HEK293T (cell line): ENCODE results near the gene GON4L.
"Not testable (repeated sequence)": the region's sequence is repeated elsewhere in the genome, so short reads cannot be mapped to it uniquely, and the experiment has no call there.

ENCODE experiments used
- CTCF ChIA-PET: fragments of 350-600 bp; formaldehyde crosslinking; extraction: SDS; loops from one replicate; lab custom pipeline; 2021; ENCODE audit warnings: antibody characterized with exemption, inconsistent platforms; lab: Yijun Ruan, JAX
- POLR2A ChIA-PET: fragments of 350-600 bp; formaldehyde crosslinking; extraction: SDS; loops from one replicate; lab custom pipeline; 2020; ENCODE audit warnings: antibody characterized with exemption, inconsistent platforms; lab: Yijun Ruan, JAX
- DNase-seq: peaks from one replicate; pipeline ENCODE4 v3.0.0; 2012; ENCODE audit warnings: mixed read lengths; ENCODE audit errors: extremely low spot score
- ARNT ChIP-seq: fragments of 450-650 bp; IDR thresholded peaks from 2 replicates; pipeline ENCODE4 v1.6.1; 2017; ENCODE audit warnings: mild to moderate bottlenecking
- BHLHE40 ChIP-seq: fragments of 450-650 bp; IDR thresholded peaks from 2 replicates; pipeline ENCODE4 v1.6.1; 2016; ENCODE audit warnings: mild to moderate bottlenecking, moderate library complexity, borderline replicate concordance
- CTBP1 ChIP-seq: fragments of 450-650 bp; IDR thresholded peaks from 2 replicates; pipeline ENCODE4 v1.6.1; 2016; ENCODE audit warnings: borderline replicate concordance
- ELF4 ChIP-seq: fragments of 450-650 bp; IDR thresholded peaks from 2 replicates; pipeline ENCODE4 v1.6.1; 2017; ENCODE audit warnings: antibody characterized with exemption
- FOXA1 ChIP-seq: fragments of 450-650 bp; IDR thresholded peaks from 2 replicates; pipeline ENCODE4 v1.6.1; 2016; ENCODE audit warnings: mild to moderate bottlenecking
- FOXK2 ChIP-seq: fragments of 450-650 bp; IDR thresholded peaks from 2 replicates; pipeline ENCODE4 v1.6.1; 2016; ENCODE audit warnings: mild to moderate bottlenecking
- FOXM1 ChIP-seq: fragments of 450-650 bp; IDR thresholded peaks from 2 replicates; pipeline ENCODE4 v1.6.1; 2017; ENCODE audit warnings: mild to moderate bottlenecking, borderline replicate concordance
- HDGF ChIP-seq: fragments of 450-650 bp; IDR thresholded peaks from 2 replicates; pipeline ENCODE4 v1.6.1; 2017; ENCODE audit warnings: antibody characterized with exemption, borderline replicate concordance
- L3MBTL2 ChIP-seq: fragments of 450-650 bp; conservative IDR thresholded peaks from 2 replicates; pipeline ENCODE4 v1.6.1; 2016; ENCODE audit warnings: mild to moderate bottlenecking
- LEF1 ChIP-seq: fragments of 450-650 bp; IDR thresholded peaks from 2 replicates; pipeline ENCODE4 v1.6.1; 2017; ENCODE audit warnings: mild to moderate bottlenecking, borderline replicate concordance
- NFRKB ChIP-seq: fragments of 450-650 bp; IDR thresholded peaks from 2 replicates; pipeline ENCODE4 v1.6.1; 2016; ENCODE audit warnings: mild to moderate bottlenecking, moderate library complexity
- PKNOX1 ChIP-seq: fragments of 450-650 bp; IDR thresholded peaks from 2 replicates; pipeline ENCODE4 v1.6.1; 2016
- SP1 ChIP-seq: fragments of 450-650 bp; IDR thresholded peaks from 2 replicates; pipeline ENCODE4 v1.6.1; 2017
- SUZ12 ChIP-seq: fragments of 450-650 bp; IDR thresholded peaks from 2 replicates; pipeline ENCODE4 v1.6.1; 2016; ENCODE audit warnings: mild to moderate bottlenecking
- TARDBP ChIP-seq: fragments of 450-650 bp; IDR thresholded peaks from 2 replicates; pipeline ENCODE4 v1.6.1; 2016
- ZNF384 ChIP-seq: fragments of 450-650 bp; IDR thresholded peaks from 2 replicates; pipeline ENCODE4 v1.6.1; 2016

The GON4L gene

DNA sequence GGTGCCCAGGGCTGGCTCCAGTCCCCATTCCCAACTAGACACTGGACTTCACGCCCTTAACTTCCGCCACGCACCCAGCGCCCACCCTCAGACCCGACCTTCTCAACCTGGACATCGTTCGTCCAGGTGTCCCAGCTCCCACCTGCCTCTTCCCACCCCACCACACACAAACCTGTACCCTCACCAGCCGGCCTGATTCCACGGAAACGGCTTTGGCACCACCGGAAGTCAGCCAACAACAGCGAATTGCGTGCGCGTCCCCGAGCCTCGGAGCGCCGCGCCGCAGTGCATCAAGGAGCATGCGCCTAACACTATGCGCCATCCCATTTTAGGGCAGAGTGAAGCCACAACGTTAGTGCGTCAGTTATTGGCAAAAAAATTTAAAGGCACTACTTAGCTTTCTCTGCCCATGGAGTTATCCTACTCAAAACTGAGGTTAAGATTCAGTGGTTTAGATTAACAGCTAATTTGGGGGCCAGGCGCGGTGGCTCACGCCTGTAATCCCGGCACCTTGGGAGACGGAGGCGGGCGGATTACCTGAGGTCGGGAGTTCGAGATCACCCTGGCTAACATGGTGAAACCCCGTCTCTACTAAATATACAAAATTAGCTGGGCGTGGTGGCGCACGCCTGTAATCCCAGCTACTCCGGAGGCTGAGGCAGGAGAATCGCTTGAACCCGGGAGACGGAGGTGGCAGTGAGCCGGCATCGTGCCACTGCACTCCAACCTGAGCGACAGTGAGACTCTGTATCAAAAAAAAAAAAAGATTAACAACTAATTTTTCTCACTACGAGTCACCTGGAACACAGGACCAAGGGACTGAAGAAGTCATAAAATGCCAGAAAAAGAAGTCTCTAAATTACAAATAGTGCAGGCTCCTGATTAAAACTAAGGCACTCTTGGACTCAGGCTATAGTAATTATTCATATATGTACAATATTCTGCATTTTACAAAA lies at the start of gene GON4L:
GON4L (minus strand) TSS at position 240 of the 956 bp plus-strand sequence. CDS start 3,434 bp downstream, outside the sequence.
- CTCF ChIA-PET = no interaction called here

DNA sequence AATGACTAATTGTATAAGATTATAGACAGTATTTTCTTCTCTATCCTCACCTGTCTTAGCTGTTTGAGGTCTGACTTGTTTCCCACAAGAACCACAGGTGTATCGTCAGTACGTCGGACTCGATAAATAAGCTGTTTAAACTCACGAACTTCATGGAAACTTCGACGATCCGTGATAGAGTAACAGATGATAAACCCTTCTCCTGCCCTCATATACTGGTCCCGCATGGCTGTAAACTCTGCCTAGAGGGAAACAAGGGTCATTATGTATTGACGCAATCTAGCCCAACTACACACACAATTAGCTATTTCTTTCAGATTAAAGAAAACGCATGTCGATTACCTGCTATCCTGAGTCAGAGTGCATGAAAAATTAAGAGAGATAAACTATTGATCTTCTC lies 47.2 kb upstream of the GON4L start:
- ChIA-PET POLR2A (interaction anchor here (0.6 to 2.0 kb wide), 4 partner anchors 15 to 52 kb away, joined by 3 to 8 read pairs (median 7); partner anchors contain the start of genes GON4L and KHDC4), CTCF (interaction anchor here (0.8 kb wide), 1 partner anchor 9 kb away, joined by 4 read pairs; no protein-coding TSS in a partner anchor)
- no peak for DNase-seq

More for the DNA sequence above, at the start of gene GON4L:
- POLR2A ChIA-PET = interaction anchor here (0.9 to 4.7 kb wide), 13 partner anchors 9 to 204 kb away, joined by 3 to 32 read pairs (median 4); partner anchors contain the start of genes KHDC4 and RAB25
- DNase-seq = peak; percentile 96
- peak; percentile 73 for TF ChIP-seq L3MBTL2
- no peak for TF ChIP-seq SP1

GRCh38 chr1:155900161-155900560 lies 43.1 kb upstream of the GON4L start:
- ChIA-PET CTCF (interaction anchor here (0.6 kb wide), 1 partner anchor 89 kb away, joined by 3 read pairs; no protein-coding TSS in a partner anchor), POLR2A (interaction anchor here (1.6 kb wide), 1 partner anchor 41 kb away, joined by 5 read pairs; the partner anchor contains the start of gene SYT11)
- no peak for TF ChIP-seq ZNF384
- TF ChIP-seq ELF4 = no peak
- no peak for TF ChIP-seq TARDBP
- no peak for TF ChIP-seq NFRKB
- no peak for TF ChIP-seq PKNOX1
- TF ChIP-seq SP1 = no peak
- no peak for TF ChIP-seq L3MBTL2
- TF ChIP-seq FOXM1 = no peak
- TF ChIP-seq CTBP1 = no peak
- TF ChIP-seq FOXK2 = no peak
- no peak for TF ChIP-seq SUZ12
- no peak for TF ChIP-seq FOXA1
- no peak for TF ChIP-seq ARNT
- TF ChIP-seq LEF1 = no peak
- TF ChIP-seq HDGF = no peak
- no peak for TF ChIP-seq BHLHE40
- DNase-seq = no peak

More for the DNA sequence above, 47.2 kb upstream of the GON4L start:
- TF ChIP-seq FOXA1 (no peak), FOXM1 (no peak), PKNOX1 (no peak), FOXK2 (no peak), CTBP1 (no peak), NFRKB (no peak)

DNA sequence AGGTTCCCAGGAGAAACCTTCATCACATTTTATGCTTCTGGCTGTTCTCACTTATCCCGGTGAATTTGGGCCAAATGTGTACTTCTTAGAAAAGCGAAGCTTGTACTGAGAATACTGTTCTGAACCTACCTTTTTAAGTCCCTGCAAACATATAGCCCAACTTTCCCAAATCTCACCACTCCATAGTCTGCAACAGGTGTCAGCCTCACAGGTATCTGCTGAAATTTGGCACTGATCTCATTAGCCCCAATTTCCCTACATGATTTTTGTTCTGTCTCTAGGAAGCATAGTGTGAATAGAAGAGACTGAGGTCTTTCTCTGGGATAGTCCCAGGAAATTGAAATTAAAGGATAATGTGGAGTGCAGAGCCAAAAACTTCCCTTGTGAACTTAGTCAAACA lies 42.7 kb upstream of the GON4L start:
- no peak for DNase-seq
- ChIA-PET POLR2A (interaction anchor here (1.6 kb wide), 1 partner anchor 40 kb away, joined by 5 read pairs; the partner anchor contains the start of gene SYT11), CTCF (interaction anchor here (0.8 to 1.0 kb wide), 2 partner anchors 164 to 167 kb away, joined by 3 to 5 read pairs; no protein-coding TSS in a partner anchor)
- TF ChIP-seq FOXA1 = no peak
- TF ChIP-seq FOXK2 = no peak
- TF ChIP-seq ELF4 = no peak
- TF ChIP-seq SUZ12 = no peak
- no peak for TF ChIP-seq FOXM1
- no peak for TF ChIP-seq TARDBP

DNA sequence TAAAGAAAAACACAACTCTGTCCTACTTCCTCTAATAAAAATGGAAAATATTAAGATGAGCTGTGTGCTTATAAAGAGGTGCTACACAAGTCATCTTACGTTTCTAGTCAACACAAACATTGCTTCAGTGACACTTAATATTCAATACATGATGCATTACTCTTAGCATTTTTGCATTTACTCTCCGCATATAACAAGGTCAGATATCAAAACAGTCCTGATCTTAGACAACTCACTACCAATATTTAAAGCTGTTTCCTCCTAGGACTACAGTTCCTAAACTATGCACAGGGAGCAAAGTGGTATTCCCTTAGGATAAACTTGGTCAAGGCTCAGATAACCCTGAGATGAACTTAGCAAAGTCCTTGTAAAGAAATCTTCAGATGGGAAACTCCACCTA lies 41.9 kb upstream of the GON4L start:
- ChIA-PET POLR2A (interaction anchor here (1.6 kb wide), 1 partner anchor 39 kb away, joined by 5 read pairs; the partner anchor contains the start of gene SYT11), CTCF (interaction anchor here (0.8 to 1.0 kb wide), 2 partner anchors 165 to 168 kb away, joined by 3 to 5 read pairs; no protein-coding TSS in a partner anchor)
- DNase-seq = no peak
- no peak for TF ChIP-seq SP1
- TF ChIP-seq FOXK2 = no peak
- no peak for TF ChIP-seq ZNF384
- no peak for TF ChIP-seq ELF4
- no peak for TF ChIP-seq BHLHE40
- TF ChIP-seq FOXM1 = no peak
- TF ChIP-seq SUZ12 = no peak
- TF ChIP-seq TARDBP = no peak
- no peak for TF ChIP-seq HDGF
- no peak for TF ChIP-seq PKNOX1
- no peak for TF ChIP-seq L3MBTL2
- no peak for TF ChIP-seq FOXA1
- TF ChIP-seq ARNT = no peak
- TF ChIP-seq CTBP1 = no peak
- TF ChIP-seq NFRKB = no peak
- no peak for TF ChIP-seq LEF1

DNA sequence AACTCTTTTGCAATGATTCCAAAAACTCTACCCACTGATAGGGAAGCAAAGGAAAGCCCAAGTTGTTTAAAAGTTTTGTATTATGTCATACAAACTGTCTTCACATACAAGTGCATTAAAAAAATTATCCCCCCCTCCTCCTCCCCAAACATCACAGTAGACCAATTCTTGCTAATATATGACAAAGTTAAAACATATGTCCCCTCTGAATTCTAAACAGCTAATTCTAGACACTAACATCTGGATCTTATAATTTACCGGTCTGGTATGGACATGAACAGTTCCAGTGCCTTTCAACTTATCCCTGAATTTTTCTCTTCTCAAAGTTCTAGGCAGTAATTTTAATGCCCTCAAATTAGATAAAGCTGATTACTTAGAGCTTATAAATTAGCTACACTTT lies 40.7 kb upstream of the GON4L start:
- no peak for DNase-seq
- TF ChIP-seq FOXM1 (no peak), FOXK2 (no peak), ELF4 (no peak), FOXA1 (no peak), CTBP1 (no peak)
- CTCF ChIA-PET = no interaction called here
- POLR2A ChIA-PET = no interaction called here

DNA sequence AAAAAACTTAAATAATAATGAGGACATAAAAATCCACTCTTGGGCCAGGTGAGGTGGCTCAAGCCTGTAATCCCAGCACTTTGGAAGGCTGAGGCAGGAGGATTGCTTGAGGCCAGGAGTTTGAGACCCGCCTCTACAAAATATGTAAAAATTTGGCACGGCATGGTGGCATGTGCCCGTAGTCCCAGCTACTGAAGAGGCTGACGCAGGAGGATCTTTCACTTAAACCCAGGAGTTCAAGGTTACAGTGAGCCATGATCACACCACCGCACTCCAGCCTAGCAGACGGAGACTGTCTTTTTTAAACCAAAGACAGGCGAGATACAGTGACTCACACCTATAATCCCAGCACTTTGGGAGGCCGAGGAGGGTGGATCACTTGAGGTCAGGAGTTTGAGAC lies 39.5 kb upstream of the GON4L start:
- CTCF ChIA-PET, DNase-seq, POLR2A ChIA-PET: not testable (repeated sequence)

DNA sequence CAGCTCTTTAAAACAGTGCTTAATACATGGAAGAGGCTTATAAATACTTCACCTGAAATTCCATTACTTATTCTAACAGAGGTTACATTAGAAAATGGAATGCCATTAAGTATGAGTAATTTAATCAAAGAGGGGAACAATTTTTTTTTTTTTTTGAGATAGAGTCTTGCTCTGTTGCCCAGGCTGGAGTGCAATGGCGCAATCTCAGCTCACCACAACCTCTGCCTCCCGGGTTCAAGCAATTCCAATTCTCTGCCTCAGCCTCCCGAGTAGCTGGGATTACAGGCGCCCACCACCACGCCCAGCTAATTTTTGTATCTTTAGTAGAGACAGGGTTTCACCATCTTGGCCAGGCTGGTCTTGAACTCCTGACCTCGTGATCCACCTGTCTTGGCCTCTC lies 38.6 kb upstream of the GON4L start:
- POLR2A ChIA-PET = interaction anchor here (0.6 to 0.7 kb wide), 2 partner anchors 45 to 64 kb away, joined by 3 to 5 read pairs; no protein-coding TSS in a partner anchor
- not testable (repeated sequence) for DNase-seq
- CTCF ChIA-PET = interaction anchor here (0.7 kb wide), 3 partner anchors 8 to 571 kb away, joined by 3 to 7 read pairs (median 4); no protein-coding TSS in a partner anchor
